Head of caudate nucleus (tissue), 42 donors: ENCODE measurements around the gene GPR31.
"Not testable (repeated sequence)": the region's sequence is repeated elsewhere in the genome, so short reads cannot be mapped to it uniquely, and the experiment has no call there.

Experiments used
- DNase-seq, 42 donors: peaks; one replicate each; pipeline versions ENCODE4 v3.0.0 to v3.0.0-alpha.2; 2020 to 2021; ENCODE audit warnings: mixed read lengths in 7 of 42
- intact Hi-C: fragments of 100-400 bp; cut with DNase I; formaldehyde crosslinking; loops from one replicate; pipeline ENCODE4 v1.15.0; 2022

Gene GPR31

GRCh38 chr6:167169867-167170266, 12.1 kb upstream of the GPR31 start:
- intact Hi-C loops, DNase-seq: not testable (repeated sequence)

- intact Hi-C loops, DNase-seq: not testable (repeated sequence)
These were observed 10.5 kb upstream of the GPR31 start for GRCh38 chr6:167168296-167168695.

GRCh38 chr6:167167699-167168098, 9.9 kb upstream of the GPR31 start:
- intact Hi-C loops, DNase-seq: not testable (repeated sequence)

- DNase-seq = no peak
- intact Hi-C loops = no loop called here
These were observed 8.2 kb upstream of the GPR31 start for GRCh38 chr6:167165858-167166471.

DNA sequence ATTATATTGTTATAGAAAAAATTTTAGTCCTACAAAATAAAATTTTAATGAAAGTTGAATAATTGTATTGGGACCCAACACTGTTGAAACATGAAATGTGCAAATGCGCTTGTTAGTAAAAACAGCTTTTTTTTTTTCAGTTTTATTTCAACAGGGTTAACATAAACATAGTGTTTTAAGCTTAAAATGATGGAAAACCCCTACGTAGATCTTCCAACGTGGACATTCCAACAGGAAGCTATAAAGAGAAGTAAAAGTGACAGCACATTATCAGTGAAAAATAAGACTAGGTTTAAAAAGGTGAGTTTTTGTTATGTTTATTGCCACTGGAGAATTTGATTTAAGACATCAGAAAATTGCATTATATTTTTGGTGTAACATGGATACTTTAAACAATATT, 6.5 kb upstream of the GPR31 start:
- intact Hi-C loops = no loop called here
- no peak for DNase-seq

- intact Hi-C loops = no loop called here
- DNase-seq = peak in 1 of 42 donors; percentile 32
These were observed 5.8 kb upstream of the GPR31 start for GRCh38 chr6:167163476-167164011.

- DNase-seq = no peak
These were observed 4.8 kb upstream of the GPR31 start for GRCh38 chr6:167162591-167162990.

DNA sequence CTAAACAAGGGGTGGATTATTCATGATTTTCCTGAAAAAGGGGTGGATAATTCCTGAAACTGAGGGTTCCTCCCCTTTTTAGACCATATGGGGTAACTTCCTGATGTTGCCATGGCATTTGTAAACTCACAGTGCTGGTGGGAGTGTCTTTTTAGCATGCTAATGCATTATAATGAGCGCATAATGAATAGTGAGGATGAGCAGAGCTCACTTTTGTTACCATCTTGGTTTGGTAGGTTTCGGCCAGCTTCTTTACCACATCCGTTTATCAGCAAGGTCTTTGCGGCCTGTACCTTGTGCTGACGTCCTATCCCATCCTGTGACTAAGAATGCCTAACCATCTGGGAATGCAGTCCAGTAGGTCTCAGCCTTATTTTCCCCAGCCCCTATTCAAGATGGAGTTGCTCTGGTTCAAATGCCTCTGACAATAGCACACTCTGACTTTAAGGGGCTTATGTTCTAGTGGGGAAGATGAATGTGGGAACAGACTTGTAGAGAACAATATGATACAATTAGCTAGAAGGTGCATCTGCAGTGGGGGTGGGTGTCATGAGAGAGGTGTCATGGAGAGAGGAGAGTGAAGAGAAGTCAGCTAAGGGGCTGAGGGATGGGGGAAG, 4.2 kb upstream of the GPR31 start:
- peak in 1 of 42 donors; percentile 16 for DNase-seq
- intact Hi-C loops = no loop called here

More at GRCh38 chr6:167162591-167162990, 4.8 kb upstream of the GPR31 start:
- intact Hi-C loops = no loop called here

DNA sequence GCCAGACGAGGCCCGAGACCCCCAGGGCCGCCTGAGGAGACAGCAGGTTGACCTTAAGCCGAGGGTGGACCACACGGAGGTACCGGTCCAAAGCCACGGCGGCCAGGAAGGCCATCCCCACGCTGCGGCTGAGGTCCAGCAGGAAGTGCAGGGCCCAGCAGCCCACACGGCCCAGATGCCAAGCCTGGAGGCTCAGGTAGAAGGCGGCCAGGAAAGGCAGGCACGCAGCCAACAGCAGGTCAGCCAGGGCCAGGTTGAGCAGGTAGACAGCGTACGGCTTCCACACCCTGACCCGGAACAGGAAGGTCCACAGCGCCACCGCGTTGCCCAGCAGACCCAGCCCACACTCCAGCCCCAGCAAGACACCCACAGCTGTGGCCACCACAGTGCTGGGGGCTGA, 366 bp downstream of the GPR31 start:
- intact Hi-C loops = no loop called here
- no peak for DNase-seq

DNA sequence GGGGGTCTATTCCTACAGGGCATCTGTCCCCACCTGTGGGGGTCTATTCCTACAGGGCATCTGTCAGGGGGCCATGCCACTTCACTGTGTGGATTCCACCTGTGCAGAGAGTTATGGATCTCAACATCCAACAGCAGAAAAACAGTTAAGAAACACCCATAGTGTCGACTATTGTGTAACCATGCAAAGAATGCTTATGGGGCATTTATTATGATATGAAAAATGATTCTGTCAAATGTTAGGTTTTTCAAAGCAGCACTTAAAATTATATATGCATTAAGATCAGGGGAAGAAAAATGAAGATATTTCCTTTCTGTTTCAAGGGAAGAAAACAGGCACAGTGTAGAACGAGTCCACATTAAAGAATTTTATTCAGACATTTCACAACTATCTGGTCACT, 2.9 kb downstream of the GPR31 start:
- intact Hi-C loops = no loop called here
- DNase-seq = no peak

DNA sequence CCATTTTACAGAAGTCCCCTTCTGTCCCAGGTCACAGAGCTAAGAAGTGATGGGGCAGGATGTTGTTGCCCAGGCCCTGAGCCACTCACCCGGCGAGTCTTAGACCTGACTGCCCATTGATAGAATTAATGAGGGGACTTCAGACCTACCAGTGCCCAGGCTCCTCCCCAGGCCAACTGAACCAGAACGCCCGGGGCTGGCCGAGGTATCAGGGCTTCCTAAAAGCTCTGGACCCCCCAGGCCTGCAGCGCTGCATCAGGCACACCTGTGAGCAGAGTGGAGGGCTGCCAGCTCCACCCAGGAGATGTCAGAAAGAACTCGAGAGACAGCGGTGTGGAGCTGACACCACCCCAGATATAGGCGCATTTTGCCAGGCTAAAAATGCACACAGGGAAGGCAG, 3.5 kb downstream of the GPR31 start:
- DNase-seq = no peak
- intact Hi-C loops = no loop called here

GRCh38 chr6:167153521-167153959, 4.2 kb downstream of the GPR31 start:
- intact Hi-C loops = no loop called here
- DNase-seq = peak in 23 of 42 donors; percentile 13 to 75 (median 33)

DNA sequence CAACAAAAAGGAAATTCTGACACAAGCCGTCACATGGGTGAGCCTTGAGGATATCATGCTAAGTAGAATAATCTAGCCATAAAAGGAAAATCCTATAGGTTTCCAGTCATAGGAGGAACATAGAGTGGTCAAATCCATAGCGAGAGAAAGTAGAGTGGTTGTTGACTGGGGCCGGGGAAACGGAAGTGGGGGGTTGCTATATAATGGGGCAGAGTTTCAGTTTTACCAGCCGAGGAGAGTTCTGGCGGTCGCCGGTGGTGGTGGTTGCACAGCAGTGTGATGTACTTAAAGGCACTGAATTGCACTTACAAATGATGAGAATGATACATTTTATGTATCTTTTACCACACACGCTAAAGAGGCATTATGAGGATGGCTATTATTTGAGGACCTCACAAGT, 4.9 kb downstream of the GPR31 start:
- DNase-seq = no peak
- intact Hi-C loops = no loop called here

DNA sequence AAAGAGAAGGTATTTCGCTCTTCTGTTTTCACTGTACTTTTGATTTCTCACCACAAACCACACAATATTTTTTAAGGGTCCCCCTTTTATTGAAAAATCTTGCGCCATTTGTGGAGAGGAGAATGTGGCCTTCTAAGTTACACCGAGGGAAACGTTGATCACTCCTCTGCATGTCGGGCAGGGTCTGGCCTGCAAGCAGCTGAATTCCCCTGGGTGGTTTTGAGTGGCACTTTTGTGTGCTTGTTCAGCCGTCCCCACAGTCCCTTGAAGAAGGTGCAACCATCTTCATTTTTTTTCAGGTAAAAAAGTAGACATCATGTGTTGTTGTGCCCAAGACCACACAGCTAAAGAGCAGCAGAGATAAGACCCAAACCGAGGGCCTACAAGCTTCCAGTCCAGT, 6.1 kb downstream of the GPR31 start:
- intact Hi-C loops = no loop called here
- DNase-seq = no peak

DNA sequence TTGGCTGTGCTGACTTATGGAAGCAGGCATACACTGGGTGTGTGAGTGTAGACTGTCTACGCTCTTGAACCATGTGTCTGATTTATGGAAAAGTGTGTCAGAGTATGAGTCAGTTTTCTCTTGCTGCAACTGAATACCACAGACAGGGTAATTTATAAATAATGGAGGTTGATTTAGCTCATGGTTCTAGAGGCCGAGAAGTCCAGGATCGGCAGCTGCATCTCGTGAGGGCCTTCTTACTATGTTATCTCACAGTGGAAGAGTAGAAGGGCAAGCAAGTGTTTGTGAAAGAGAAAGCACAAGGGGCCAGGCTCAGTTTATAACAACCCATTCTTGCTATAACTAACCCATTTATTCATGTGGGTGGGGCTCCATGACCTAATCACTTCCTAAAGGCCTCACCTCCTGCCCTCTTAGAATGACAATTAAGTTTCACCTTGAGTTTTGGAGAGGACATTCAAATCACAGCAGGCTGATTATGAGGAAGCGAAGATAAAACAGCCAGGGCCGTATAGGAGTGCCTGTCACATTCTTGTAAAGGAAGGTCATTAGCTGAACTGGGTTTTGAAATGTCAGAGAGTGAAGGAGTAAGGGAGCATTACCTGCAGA, 6.7 kb downstream of the GPR31 start:
- no peak for DNase-seq
- intact Hi-C loops = no loop called here

- intact Hi-C loops = loop anchor here (10.0 kb wide), 1 partner anchor 154 kb away; the partner anchor contains the start of gene CEP43
- DNase-seq = no peak
These were observed 8.8 kb downstream of the GPR31 start for GRCh38 chr6:167148997-167149396.

DNA sequence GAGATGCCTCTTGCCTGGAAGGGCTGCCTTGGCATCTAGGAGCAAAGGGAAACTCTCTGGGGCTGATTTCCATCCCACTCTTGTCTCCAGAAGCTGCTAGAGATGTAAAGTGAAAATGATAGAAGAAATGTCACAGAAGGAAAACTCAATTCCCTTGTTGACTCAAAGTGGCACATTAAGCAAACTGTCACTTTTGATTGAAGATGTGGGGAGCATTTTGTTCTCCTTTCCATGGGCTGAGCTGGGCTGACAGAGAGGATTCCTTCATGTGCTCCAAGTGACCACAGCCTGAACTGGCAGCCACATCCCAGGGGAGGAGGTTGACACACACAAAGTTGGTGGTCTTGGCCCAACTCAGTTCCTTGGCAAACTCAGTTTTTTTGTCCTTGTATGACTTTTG, 9.8 kb downstream of the GPR31 start:
- no peak for DNase-seq

GRCh38 chr6:167146977-167147376, 10.8 kb downstream of the GPR31 start:
- intact Hi-C loops = loop anchor here (10.0 kb wide), 1 partner anchor 152 kb away; the partner anchor contains the start of gene CEP43
- DNase-seq = no peak

More for the DNA sequence above, 9.8 kb downstream of the GPR31 start:
- intact Hi-C loops = loop anchor here (10.0 kb wide), 1 partner anchor 153 kb away; the partner anchor contains the start of gene CEP43

DNA sequence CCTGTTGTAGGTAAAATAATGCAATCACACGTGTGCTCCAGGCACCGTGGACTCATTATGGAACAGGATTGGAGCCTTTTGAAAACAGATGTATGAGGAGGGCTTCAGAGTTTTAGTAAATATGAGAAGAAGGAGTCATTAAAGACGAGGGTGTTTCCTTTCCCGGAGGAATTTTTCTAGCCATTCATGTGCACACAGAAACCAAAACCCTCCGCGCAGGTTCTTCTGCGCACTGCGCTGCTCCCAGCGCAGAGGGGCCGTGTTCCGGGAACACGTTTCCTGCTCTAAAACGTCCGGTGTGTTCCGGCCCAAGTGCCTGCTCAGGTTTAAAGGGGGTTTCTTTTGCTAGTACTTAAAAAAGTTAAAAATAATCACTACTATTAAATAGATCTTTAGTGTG, 11.6 kb downstream of the GPR31 start:
- intact Hi-C loops = loop anchor here (10.0 kb wide), 1 partner anchor 151 kb away; the partner anchor contains the start of gene CEP43
- peak in 9 of 42 donors; percentile 9 to 41 (median 22) for DNase-seq

DNA sequence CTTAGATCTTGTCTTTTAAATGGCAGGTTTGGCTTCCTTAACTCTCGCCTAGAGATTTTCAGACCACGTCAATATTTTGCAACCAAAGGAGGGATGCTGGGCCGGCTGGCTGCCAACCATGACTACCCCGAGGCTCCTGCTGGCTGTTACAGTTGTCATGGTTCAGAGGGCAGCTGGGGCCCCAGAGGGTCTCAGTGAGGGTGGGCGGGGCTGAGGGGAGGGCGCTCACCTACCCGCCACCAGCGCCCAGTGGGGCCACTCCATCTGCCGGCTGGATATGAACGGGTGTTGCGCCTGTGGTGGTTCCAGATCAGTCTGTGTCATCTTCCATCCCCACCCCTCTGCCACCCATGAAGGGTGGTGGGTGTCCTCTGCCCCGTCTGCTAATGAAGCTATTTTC, 12.3 kb downstream of the GPR31 start:
- DNase-seq = no peak
- intact Hi-C loops = loop anchor here (10.0 kb wide), 1 partner anchor 151 kb away; the partner anchor contains the start of gene CEP43
